T47D (cell line): ENCODE data around the gene TRIM28.

Source experiments
- DNase-seq, 2 experiments: peaks; one replicate each; pipeline versions ENCODE4 v3.0.0 to v3.0.0-alpha.2; 2011 to 2012; ENCODE audit warnings: low read depth in 1 of 2, low spot score in 1 of 2
- JUND ChIP-seq: IDR thresholded peaks from 2 replicates; pipeline ENCODE4 v1.6.1; 2012; ENCODE audit warnings: low read depth
- in situ Hi-C: cut with HindIII; loops from 2 replicates; pipeline ENCODE4 v1.10.0; 2016; ENCODE audit warnings: low sequenced_read_pairs, low pct_unique_long_range_greater_than_20kb

The TRIM28 gene

DNA sequence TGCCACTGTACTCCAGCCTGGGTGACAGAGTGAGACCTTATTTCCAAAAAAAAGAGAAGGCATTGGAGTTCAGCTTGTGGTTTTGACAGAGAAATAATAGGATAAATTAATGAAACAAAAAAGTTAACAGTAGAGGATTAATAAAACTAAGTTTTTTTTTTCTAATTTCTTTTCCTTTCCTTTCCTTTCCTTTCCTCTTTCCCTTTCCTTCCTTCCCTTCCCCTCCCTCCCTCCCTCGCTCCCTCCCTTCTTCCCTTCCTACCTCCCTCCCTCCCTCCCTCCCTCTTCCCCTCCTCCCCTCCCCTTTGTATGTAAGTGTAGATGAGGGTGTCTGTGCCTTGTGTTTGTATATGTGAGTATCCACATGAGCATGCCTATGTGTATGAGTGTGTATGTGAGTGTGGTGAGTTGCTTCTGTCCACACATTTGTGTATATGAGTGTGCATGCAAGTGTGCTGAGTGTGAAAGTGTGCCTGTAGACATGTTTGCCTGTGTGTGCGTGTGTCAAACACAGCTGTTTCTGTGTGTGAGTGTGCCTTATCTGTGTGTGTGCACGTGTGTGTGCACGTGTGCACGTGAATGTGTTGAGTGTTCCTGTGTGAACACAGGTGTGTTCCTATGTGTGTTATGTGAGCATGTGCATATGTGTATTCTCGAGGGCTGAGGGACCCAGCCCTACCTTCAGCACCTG is 41.7 kb downstream of the TRIM28 start:
- TF ChIP-seq JUND = no peak
- no peak for DNase-seq
- in situ Hi-C loops = no loop called here

DNA sequence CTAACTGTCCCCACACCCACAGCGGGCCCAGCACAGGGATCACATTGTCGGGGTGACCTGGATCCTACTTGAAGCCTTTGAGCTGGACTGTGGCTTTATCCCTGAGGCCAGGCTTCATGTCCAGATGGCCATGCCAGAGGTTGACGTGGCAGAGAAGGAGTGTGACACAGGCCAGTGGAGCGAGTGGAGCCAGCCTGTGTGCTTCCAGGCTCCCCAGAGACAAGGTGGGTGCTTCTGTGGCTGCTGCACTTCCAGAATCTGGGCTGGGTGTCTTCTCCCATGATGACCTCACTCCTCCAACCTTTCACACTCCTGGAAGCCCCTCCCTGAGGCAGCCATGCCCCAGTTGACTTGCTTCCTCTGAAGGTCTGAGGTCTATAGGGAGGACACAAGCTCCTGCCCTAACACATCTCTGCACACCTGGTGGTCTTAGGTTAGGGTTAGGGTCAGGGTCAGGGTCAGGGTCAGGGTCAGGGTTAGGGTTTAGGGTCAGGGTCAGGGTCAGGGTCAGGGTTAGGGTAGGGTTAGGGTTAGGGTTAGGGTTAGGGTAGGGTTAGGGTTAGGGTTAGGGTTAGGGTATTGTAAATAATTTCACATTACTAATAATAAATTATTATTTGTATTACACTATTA is 42.4 kb downstream of the TRIM28 start:
- no peak for DNase-seq
- in situ Hi-C loops = no loop called here
- TF ChIP-seq JUND = no peak
